ENCODE results near the gene ZBTB17. TPM values are rescaled to one million over a fixed set of nuclear protein-coding genes. Genes with fewer than 3 reads are reported as not detected.

The ZBTB17 gene
- total and polyA plus RNA-seq, 2 experiments from 2014 or later = 21.9 to 26.6 TPM

DNA sequence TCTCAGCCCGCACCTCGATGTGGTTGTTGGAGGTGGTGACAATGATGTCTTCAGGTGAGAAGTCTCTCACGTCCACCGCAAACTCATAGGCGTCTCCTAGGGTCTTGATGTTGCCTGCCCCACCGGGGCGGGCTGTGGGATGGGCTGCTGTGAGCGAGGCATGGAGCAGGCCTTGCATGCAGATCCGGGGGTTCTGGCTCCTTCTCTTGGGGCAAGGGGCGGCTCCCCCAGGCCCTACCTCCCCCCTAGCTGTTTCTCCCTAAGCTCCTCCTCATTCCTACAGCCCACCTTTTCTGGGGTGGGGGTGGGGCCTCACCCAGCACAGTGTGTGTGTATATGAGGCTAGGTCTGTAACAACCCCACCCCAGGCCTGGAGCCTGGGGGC is 41.2 kb upstream of the ZBTB17 start (continued):
- TF ChIP-seq, protein P1, sequence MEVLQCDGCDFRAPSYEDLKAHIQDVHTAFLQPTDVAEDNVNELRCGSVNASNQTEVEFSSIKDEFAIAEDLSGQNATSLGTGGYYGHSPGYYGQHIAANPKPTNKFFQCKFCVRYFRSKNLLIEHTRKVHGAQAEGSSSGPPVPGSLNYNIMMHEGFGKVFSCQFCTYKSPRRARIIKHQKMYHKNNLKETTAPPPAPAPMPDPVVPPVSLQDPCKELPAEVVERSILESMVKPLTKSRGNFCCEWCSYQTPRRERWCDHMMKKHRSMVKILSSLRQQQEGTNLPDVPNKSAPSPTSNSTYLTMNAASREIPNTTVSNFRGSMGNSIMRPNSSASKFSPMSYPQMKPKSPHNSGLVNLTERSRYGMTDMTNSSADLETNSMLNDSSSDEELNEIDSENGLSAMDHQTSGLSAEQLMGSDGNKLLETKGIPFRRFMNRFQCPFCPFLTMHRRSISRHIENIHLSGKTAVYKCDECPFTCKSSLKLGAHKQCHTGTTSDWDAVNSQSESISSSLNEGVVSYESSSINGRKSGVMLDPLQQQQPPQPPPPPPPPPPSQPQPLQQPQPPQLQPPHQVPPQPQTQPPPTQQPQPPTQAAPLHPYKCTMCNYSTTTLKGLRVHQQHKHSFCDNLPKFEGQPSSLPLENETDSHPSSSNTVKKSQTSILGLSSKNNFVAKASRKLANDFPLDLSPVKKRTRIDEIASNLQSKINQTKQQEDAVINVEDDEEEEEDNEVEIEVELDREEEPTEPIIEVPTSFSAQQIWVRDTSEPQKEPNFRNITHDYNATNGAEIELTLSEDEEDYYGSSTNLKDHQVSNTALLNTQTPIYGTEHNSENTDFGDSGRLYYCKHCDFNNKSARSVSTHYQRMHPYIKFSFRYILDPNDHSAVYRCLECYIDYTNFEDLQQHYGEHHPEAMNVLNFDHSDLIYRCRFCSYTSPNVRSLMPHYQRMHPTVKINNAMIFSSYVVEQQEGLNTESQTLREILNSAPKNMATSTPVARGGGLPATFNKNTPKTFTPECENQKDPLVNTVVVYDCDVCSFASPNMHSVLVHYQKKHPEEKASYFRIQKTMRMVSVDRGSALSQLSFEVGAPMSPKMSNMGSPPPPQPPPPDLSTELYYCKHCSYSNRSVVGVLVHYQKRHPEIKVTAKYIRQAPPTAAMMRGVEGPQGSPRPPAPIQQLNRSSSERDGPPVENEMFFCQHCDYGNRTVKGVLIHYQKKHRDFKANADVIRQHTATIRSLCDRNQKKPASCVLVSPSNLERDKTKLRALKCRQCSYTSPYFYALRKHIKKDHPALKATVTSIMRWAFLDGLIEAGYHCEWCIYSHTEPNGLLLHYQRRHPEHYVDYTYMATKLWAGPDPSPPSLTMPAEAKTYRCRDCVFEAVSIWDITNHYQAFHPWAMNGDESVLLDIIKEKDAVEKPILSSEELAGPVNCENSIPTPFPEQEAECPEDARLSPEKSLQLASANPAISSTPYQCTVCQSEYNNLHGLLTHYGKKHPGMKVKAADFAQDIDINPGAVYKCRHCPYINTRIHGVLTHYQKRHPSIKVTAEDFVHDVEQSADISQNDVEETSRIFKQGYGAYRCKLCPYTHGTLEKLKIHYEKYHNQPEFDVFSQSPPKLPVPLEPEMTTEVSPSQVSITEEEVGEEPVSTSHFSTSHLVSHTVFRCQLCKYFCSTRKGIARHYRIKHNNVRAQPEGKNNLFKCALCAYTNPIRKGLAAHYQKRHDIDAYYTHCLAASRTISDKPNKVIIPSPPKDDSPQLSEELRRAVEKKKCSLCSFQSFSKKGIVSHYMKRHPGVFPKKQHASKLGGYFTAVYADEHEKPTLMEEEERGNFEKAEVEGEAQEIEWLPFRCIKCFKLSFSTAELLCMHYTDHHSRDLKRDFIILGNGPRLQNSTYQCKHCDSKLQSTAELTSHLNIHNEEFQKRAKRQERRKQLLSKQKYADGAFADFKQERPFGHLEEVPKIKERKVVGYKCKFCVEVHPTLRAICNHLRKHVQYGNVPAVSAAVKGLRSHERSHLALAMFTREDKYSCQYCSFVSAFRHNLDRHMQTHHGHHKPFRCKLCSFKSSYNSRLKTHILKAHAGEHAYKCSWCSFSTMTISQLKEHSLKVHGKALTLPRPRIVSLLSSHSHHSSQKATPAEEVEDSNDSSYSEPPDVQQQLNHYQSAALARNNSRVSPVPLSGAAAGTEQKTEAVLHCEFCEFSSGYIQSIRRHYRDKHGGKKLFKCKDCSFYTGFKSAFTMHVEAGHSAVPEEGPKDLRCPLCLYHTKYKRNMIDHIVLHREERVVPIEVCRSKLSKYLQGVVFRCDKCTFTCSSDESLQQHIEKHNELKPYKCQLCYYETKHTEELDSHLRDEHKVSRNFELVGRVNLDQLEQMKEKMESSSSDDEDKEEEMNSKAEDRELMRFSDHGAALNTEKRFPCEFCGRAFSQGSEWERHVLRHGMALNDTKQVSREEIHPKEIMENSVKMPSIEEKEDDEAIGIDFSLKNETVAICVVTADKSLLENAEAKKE (CRISPR knock-in tag; IDR thresholded peaks at IDR 0.05) = no peak

DNA sequence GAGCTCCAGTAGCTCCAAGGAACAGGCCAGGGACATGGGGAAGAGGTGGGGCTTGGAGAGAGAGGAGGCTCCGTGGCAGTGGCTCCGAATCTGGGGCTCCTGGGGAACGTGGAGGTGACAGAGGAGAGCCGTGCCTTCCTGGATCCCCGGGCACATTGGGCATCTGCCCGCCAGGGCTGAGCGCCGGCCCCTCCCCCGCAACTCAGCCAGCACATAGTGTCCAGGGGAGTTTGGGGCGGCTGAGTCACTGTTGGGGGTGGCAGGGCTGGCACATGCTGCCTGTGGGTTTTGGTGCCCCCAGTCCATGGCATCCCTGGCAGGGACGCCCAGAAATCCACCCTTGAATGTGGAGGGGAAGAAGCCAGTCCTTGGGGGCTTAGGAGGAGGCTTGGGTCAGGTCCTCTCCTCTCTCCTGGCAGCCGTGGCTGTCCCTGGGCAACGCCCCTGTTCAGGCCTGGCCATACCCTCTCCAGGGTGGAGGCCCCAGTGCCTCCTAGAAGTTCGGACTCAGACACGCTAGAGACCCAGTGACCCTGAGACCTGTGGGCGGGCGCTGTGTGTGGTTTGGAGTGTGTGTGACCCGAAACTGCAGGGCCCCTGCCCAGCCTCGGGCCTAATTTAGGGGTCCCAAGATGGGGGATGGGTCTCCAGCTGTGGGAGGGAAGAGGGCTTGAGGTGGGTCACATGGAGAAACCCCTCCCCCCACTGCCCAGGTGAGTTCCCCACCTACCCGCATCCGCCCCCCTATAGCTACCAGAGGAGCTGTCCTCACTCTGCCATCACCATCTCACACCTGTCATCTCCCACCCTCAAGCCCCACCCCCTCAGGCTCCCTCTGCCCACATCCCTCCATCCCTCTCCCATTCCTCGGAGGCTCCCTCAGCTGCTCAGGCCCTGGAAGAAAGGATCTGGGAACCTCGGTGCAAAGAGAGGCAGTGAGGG is 40.3 kb upstream of the ZBTB17 start:
- H3K36me3 ChIP-seq (ENCODE audit: insufficient read depth) = no peaks in the 10 kb centered on the region
- no peaks in the 10 kb centered on the region for H3K79me2 ChIP-seq (replicated peaks; ENCODE audit: insufficient read depth)
- DNase-seq (ENCODE audit: low spot score) (peak; percentile 50), ATAC-seq (peak; percentile 2)
- no peak overlapping the region for H3K27ac ChIP-seq (ENCODE audit: low read depth)
- Mint-ChIP-seq H3K9me3 (no peaks in the 10 kb centered on the region), H3K4me1 (peaks cover 65% of the 10 kb centered on the region), H3K27me3 (ENCODE audit: insufficient read depth, low read depth, poor library complexity) (peaks cover 23% of the 10 kb centered on the region), H3K4me3 (no peak overlapping the region), H3K27ac (no peak overlapping the region), H3K36me3 (ENCODE audit: low read depth) (no peaks in the 10 kb centered on the region)
- no peak overlapping the region for H3K4me3 ChIP-seq
- no peaks in the 10 kb centered on the region; the same call in 1 of the 2 replicates for H3F3A ChIP-seq (replicated peaks; ENCODE audit: low read depth)
- peaks cover 38% of the 10 kb centered on the region for H3K4me1 ChIP-seq (ENCODE audit: insufficient read depth)
- no peaks in the 10 kb centered on the region for H4K20me1 ChIP-seq (replicated peaks; ENCODE audit: insufficient read depth)
- H3K4me2 ChIP-seq = peak overlapping the region; percentile 64
- H3K9me2 ChIP-seq (ENCODE audit: insufficient read depth) = no peaks in the 10 kb centered on the region
- no peak overlapping the region for H2AFZ ChIP-seq
- H3K27me3 ChIP-seq (ENCODE audit: insufficient read depth) = no peaks in the 10 kb centered on the region
- TF ChIP-seq JUNB (IDR thresholded peaks at IDR 0.05; ENCODE audit: unreplicated experiment) (no peak), EZH2 (IDR thresholded peaks at IDR 0.05; ENCODE audit: low read depth, unreplicated experiment) (no peak), ZNF114 (CRISPR knock-in tag; IDR thresholded peaks at IDR 0.05) (no peak), POLR2AphosphoS5 (IDR thresholded peaks at IDR 0.05; ENCODE audit: low read depth) (no peak), EZH2phosphoT487 (IDR thresholded peaks at IDR 0.05; ENCODE audit: unreplicated experiment) (no peak), STAT1 (IDR thresholded peaks at IDR 0.05; ENCODE audit: unreplicated experiment) (no peak), NANOG (IDR thresholded peaks at IDR 0.05; ENCODE audit: borderline replicate concordance) (no peak), ZNF331 (CRISPR knock-in tag; IDR thresholded peaks at IDR 0.05; ENCODE audit: low read depth) (no peak)
- TF ChIP-seq, protein P2, sequence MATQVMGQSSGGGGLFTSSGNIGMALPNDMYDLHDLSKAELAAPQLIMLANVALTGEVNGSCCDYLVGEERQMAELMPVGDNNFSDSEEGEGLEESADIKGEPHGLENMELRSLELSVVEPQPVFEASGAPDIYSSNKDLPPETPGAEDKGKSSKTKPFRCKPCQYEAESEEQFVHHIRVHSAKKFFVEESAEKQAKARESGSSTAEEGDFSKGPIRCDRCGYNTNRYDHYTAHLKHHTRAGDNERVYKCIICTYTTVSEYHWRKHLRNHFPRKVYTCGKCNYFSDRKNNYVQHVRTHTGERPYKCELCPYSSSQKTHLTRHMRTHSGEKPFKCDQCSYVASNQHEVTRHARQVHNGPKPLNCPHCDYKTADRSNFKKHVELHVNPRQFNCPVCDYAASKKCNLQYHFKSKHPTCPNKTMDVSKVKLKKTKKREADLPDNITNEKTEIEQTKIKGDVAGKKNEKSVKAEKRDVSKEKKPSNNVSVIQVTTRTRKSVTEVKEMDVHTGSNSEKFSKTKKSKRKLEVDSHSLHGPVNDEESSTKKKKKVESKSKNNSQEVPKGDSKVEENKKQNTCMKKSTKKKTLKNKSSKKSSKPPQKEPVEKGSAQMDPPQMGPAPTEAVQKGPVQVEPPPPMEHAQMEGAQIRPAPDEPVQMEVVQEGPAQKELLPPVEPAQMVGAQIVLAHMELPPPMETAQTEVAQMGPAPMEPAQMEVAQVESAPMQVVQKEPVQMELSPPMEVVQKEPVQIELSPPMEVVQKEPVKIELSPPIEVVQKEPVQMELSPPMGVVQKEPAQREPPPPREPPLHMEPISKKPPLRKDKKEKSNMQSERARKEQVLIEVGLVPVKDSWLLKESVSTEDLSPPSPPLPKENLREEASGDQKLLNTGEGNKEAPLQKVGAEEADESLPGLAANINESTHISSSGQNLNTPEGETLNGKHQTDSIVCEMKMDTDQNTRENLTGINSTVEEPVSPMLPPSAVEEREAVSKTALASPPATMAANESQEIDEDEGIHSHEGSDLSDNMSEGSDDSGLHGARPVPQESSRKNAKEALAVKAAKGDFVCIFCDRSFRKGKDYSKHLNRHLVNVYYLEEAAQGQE (IDR thresholded peaks at IDR 0.05; ENCODE audit: unreplicated experiment) = no peak
- TF ChIP-seq, protein P3, sequence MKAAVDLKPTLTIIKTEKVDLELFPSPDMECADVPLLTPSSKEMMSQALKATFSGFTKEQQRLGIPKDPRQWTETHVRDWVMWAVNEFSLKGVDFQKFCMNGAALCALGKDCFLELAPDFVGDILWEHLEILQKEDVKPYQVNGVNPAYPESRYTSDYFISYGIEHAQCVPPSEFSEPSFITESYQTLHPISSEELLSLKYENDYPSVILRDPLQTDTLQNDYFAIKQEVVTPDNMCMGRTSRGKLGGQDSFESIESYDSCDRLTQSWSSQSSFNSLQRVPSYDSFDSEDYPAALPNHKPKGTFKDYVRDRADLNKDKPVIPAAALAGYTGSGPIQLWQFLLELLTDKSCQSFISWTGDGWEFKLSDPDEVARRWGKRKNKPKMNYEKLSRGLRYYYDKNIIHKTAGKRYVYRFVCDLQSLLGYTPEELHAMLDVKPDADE (IDR thresholded peaks at IDR 0.05) = no peak

Measured in GM23338 (cell line).